CD4-positive, alpha-beta T cell treated with Interleukin-15 for 1 hour (primary cell): ENCODE measurements around the gene SPAG4.

Source experiments
- DNase-seq: peaks from one replicate; pipeline ENCODE4 v3.0.0-alpha.2; 2020

SPAG4 gene

GRCh38 chr20:35660122-35660937 is 44.7 kb downstream of the SPAG4 start:
- DNase-seq = no peak

- DNase-seq = no peak
Measured at GRCh38 chr20:35661053-35661452, 45.4 kb downstream of the SPAG4 start.

- no peak for DNase-seq
Measured at GRCh38 chr20:35661908-35662307, 46.3 kb downstream of the SPAG4 start.

- DNase-seq = no peak
Measured at GRCh38 chr20:35662551-35662950, 46.9 kb downstream of the SPAG4 start.

- DNase-seq = peak; percentile 78
Measured at GRCh38 chr20:35663516-35664465, 48.2 kb downstream of the SPAG4 start.

- peak; percentile 94 for DNase-seq
Measured at GRCh38 chr20:35664466-35665206, 49.0 kb downstream of the SPAG4 start, which contains the start of the genes CPNE1 and RBM12. TSS of gene CPNE1 (minus strand) at chr20:35664900. CDS start at chr20:35632923, 31,977 bp downstream. TSS of gene RBM12 (minus strand) at chr20:35664900. CDS start at chr20:35655322, 9,578 bp downstream.

GRCh38 chr20:35665949-35666288 is 50.3 kb downstream of the SPAG4 start:
- no peak for DNase-seq

- no peak for DNase-seq
Measured at GRCh38 chr20:35669221-35669620, 53.6 kb downstream of the SPAG4 start.

- DNase-seq = no peak
Measured at GRCh38 chr20:35669681-35670080, 54.1 kb downstream of the SPAG4 start.
